HG03460 (cell line): ENCODE measurements around the gene STOM.
"Not testable (repeated sequence)": the region's sequence is repeated elsewhere in the genome, so short reads cannot be mapped to it uniquely, and the experiment has no call there.

Source experiments
- ATAC-seq: cut with Tn5 transposase; IDR thresholded peaks from one replicate; pipeline ENCODE4 v1.9.1; 2021; ENCODE audit not compliant: unreplicated experiment

Gene STOM

GRCh38 chr9:121369595-121370265 is at the start of gene STOM:
STOM (minus strand) TSS chr9:121370250; CDS start chr9:121370187, 63 bp downstream.
- peak; percentile 60 for ATAC-seq

GRCh38 chr9:121411993-121412392 is 41.9 kb upstream of the STOM start:
- no peak for ATAC-seq

GRCh38 chr9:121405899-121406298 is 35.8 kb upstream of the STOM start:
- ATAC-seq = no peak

GRCh38 chr9:121404906-121405305 is 34.9 kb upstream of the STOM start:
- no peak for ATAC-seq

- ATAC-seq = no peak
These were observed 30.0 kb upstream of the STOM start for GRCh38 chr9:121399883-121400607.

GRCh38 chr9:121399126-121399882 is 29.3 kb upstream of the STOM start:
- no peak for ATAC-seq

GRCh38 chr9:121398374-121398773 is 28.3 kb upstream of the STOM start:
- ATAC-seq = no peak

GRCh38 chr9:121397277-121397676 is 27.2 kb upstream of the STOM start:
- not testable (repeated sequence) for ATAC-seq

- ATAC-seq = no peak
These were observed 25.5 kb upstream of the STOM start for GRCh38 chr9:121395558-121395957.

- no peak for ATAC-seq
These were observed 24.2 kb upstream of the STOM start for GRCh38 chr9:121394292-121394691.

- no peak for ATAC-seq
These were observed 23.3 kb upstream of the STOM start for GRCh38 chr9:121393318-121393717.

GRCh38 chr9:121390372-121390771 is 20.3 kb upstream of the STOM start:
- no peak for ATAC-seq

- no peak for ATAC-seq
These were observed 18.3 kb upstream of the STOM start for GRCh38 chr9:121388140-121388905.

- ATAC-seq = no peak
These were observed 16.6 kb upstream of the STOM start for GRCh38 chr9:121386442-121387175.

- no peak for ATAC-seq
These were observed 13.7 kb upstream of the STOM start for GRCh38 chr9:121383715-121384114.

- ATAC-seq = no peak
These were observed 10.8 kb upstream of the STOM start for GRCh38 chr9:121380846-121381245.

GRCh38 chr9:121376214-121376830 is 6.3 kb upstream of the STOM start:
- ATAC-seq = no peak

- no peak for ATAC-seq
These were observed 3.1 kb upstream of the STOM start for GRCh38 chr9:121373011-121373729.

- no peak for ATAC-seq
These were observed 2.4 kb upstream of the STOM start for GRCh38 chr9:121372239-121373010.
